ENCODE data around the gene LIN7A.

LIN7A gene

DNA sequence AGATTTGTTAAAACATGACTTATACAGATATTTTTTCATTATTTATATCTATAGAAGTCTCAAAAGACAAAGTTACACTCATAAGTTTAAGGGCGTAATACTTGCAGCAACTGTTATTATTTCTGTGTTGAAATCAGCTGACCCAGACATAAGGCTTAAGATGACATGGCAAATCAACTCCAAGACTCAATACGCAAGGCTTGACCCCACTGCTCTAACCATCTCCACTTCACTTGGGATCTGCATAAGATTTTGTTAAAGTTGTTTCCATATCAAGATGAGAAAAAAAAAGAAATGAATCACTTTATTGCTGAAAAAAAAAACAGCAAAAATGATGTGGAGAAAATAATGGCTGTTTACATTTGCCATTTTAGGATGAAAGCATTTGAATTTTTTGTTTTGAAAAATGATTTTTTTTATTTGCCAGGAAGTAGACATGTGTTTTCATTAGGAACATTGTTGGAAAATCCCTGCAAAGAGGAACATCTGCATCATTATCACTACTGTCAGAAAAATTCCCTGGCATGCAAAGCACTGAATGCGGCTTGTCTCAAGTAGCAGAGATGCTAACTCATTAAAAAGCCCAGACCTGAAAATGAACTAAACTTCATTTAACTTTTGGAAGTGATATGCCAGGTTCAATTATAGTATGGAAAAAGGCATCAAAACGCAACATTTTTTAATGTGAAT lies 73.5 kb downstream of the LIN7A start:
- DNase-seq: no peak
- in situ Hi-C loops (cut with MboI; ENCODE audit: low pct_unique_long_range_greater_than_20kb, low sequenced_read_pairs): no loop called here

- in situ Hi-C loops (cut with MboI; ENCODE audit: low pct_unique_long_range_greater_than_20kb, low sequenced_read_pairs): no loop called here
- no peak for DNase-seq
Observed at GRCh38 chr12:80862531-80862930, 75.2 kb downstream of the LIN7A start.

- no peak for DNase-seq
- in situ Hi-C loops (cut with MboI; ENCODE audit: low pct_unique_long_range_greater_than_20kb, low sequenced_read_pairs): no loop called here
Observed at GRCh38 chr12:80861641-80862378, 75.9 kb downstream of the LIN7A start.

- in situ Hi-C loops (cut with MboI; ENCODE audit: low pct_unique_long_range_greater_than_20kb, low sequenced_read_pairs): no loop called here
- no peak for DNase-seq
Observed at GRCh38 chr12:80860928-80861327, 76.8 kb downstream of the LIN7A start.

DNA sequence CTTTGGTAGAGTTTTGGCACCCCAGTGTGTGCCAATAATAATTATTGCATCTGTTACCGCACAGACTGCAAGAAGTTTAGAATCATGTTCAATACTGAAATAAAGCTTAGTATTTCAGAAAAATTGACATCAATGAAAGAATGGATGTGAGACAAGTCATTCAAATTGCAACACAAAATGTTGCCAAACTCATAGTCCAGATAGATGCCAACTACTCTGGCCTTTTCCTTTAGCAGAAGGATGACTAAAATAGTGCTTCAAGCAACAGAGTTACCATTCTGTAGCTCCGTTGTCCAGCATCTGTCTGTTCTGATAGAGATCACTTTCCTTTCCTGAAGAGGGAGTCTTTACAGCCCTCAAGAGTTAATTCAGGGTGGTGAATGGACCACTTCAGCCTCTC lies 77.5 kb downstream of the LIN7A start:
- in situ Hi-C loops (cut with MboI; ENCODE audit: low pct_unique_long_range_greater_than_20kb, low sequenced_read_pairs): no loop called here
- DNase-seq: no peak

DNA sequence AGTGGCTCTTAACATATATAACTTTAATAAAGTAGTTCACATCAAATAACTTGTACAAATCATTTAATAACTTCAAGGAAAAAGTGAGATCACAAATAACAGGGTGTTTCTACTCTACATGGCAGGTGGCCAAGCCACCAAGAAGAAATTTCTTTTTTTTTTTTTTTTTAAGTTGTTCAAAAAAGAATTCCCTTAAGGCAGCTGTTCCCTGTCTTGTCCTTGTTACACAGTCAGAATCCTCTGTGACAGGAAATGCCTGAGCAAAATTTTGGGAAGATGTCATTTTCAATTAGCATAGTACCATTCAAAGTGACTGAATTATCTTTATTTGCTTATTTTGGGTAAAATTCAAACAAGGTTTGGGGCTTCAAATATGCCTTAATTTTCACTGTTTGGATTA lies 79.4 kb downstream of the LIN7A start:
- DNase-seq: no peak
- in situ Hi-C loops (cut with MboI; ENCODE audit: low pct_unique_long_range_greater_than_20kb, low sequenced_read_pairs): no loop called here

DNA sequence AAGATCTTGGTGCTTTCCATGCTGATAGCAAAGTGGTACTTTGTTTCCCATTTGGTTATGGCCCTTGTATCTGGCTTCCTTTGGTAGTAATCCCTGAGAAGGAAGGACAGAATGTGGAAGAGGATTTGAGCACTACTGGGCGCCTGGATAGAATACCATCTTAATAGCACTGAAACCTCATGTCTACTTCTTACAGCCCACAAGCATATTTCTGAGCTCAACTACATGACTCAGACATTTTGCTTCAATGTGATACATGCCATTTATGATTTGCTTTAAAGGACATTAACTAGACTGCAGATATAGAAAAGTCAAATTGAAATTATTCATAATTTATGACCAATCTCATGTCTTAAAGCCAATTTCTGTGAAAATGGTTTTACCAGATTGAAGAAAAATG lies 80.4 kb downstream of the LIN7A start:
- in situ Hi-C loops (cut with MboI; ENCODE audit: low pct_unique_long_range_greater_than_20kb, low sequenced_read_pairs): no loop called here
- no peak for DNase-seq

GRCh38 chr12:80849337-80849736 lies 88.4 kb downstream of the LIN7A start:
- in situ Hi-C loops (cut with MboI; ENCODE audit: low pct_unique_long_range_greater_than_20kb, low sequenced_read_pairs): no loop called here
- no peak for DNase-seq

DNA sequence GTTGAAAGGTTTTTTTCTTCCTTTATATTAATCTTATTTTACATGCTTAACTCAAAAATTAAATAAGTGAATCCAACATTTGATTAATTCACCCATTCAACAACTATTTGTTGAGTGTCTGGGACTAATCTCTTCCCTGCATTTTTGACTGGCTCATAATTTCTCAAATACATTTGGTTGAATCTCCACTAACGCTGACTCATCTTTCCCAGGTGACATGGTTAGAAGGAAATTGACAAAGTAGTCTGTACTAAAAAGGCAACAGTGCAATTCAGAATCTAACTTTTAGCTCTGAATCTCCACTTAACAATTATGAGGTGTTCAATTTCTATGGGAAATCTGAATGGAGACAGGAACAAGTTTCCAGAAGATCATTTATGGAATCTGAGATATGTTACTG lies 88.9 kb downstream of the LIN7A start:
- DNase-seq: no peak
- in situ Hi-C loops (cut with MboI; ENCODE audit: low pct_unique_long_range_greater_than_20kb, low sequenced_read_pairs): no loop called here

- DNase-seq: no peak
- in situ Hi-C loops (cut with MboI; ENCODE audit: low pct_unique_long_range_greater_than_20kb, low sequenced_read_pairs): no loop called here
Observed at GRCh38 chr12:80847575-80847974, 90.2 kb downstream of the LIN7A start.

- no peak for DNase-seq
- in situ Hi-C loops (cut with MboI; ENCODE audit: low pct_unique_long_range_greater_than_20kb, low sequenced_read_pairs): no loop called here
Observed at GRCh38 chr12:80846952-80847351, 90.8 kb downstream of the LIN7A start.

DNA sequence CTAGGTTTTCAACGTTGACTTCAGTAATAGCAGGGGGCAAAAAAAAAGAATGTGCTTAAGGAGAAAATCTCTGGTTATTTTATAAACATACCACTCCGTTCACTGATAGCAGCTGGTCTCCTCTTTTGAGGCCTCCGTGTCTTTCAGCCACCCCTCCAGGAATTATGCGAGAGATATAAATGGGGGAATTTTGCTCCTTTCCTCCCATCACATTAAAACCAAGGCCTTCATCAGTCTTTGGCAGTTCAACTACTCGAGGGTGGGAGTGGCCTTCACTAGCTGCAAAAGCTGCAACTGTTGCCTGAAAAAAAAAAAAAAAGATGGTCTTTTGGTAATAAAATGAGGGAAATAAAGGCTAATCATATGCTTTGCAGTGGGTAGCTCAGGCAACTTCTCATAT lies 92.1 kb downstream of the LIN7A start:
- in situ Hi-C loops (cut with MboI; ENCODE audit: low pct_unique_long_range_greater_than_20kb, low sequenced_read_pairs): no loop called here
- no peak for DNase-seq

DNA sequence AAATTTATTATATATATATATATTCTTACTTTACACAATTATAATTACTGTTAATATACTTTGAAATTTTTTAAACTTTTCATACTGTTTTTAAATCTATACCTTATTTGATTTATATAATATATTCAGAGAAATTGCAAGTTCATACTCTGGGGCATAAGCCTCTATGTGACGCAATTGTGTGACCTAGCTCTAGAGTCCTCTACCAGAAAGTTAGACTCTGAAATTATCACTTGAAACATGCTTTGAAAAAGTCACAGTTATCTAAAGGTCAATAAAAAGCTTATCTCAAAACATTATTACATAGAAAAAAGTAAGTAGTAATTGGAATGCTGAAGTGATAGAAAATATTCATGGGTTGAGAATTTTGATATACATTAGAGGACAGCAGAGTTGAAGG lies 93.8 kb downstream of the LIN7A start:
- in situ Hi-C loops (cut with MboI; ENCODE audit: low pct_unique_long_range_greater_than_20kb, low sequenced_read_pairs): no loop called here
- DNase-seq: no peak

GRCh38 chr12:80838708-80839107 lies 99.0 kb downstream of the LIN7A start:
- in situ Hi-C loops (cut with MboI; ENCODE audit: low pct_unique_long_range_greater_than_20kb, low sequenced_read_pairs): no loop called here
- DNase-seq: no peak

- DNase-seq: no peak
- in situ Hi-C loops (cut with MboI; ENCODE audit: low pct_unique_long_range_greater_than_20kb, low sequenced_read_pairs): no loop called here
Observed at GRCh38 chr12:80838024-80838658, 99.6 kb downstream of the LIN7A start.

DNA sequence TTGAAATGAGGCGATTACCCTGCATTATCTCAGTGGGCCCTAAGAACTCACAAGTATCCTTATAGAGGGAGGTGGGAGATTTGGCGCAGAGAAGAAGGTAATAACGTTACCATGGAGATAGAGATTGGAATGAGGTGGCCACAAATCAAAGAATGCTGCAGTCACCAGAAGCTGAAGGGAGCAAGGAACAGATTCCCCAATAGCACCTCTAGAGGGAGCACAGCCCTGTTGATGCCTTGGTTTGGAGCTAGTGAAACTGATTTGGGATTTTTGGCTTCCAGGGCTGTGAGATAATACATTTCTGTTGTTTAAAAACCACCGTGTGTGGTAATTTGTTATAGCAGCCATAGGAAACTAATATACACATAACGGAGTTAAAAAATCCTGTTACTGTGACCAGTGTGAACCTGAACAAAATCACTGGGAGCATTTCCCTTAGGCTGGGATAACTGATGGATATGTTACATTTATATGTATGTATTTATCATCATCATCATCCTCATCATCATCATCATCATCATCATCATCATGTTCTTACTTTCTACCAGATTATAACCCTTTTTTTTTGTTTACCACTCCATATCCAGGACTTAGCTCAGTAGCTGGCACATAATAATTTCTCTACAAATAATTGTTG lies 100.3 kb downstream of the LIN7A start:
- DNase-seq: peak; percentile 25
- in situ Hi-C loops (cut with MboI; ENCODE audit: low pct_unique_long_range_greater_than_20kb, low sequenced_read_pairs): no loop called here

DNA sequence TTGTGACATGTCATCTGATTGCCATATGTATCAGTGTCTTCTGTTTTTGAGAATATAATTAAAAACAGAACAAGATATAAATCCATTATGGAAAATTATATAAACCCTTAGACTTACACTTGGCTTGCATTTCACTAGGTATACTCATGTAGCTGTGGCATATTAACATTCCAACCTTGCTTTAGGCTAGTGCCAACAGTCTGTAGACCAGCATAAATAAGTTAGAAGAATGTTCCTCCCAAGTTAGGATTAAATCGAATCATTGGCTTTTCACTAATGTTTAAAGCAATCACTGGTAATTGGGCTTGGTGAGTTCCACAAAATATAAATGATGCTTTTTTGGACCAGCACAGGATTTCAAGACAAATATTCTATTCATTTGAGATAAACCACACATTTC lies 103.0 kb downstream of the LIN7A start:
- DNase-seq: no peak
- in situ Hi-C loops (cut with MboI; ENCODE audit: low pct_unique_long_range_greater_than_20kb, low sequenced_read_pairs): no loop called here

- in situ Hi-C loops (cut with MboI; ENCODE audit: low pct_unique_long_range_greater_than_20kb, low sequenced_read_pairs): no loop called here
- no peak for DNase-seq
Observed at GRCh38 chr12:80830533-80831088, 107.1 kb downstream of the LIN7A start.

DNA sequence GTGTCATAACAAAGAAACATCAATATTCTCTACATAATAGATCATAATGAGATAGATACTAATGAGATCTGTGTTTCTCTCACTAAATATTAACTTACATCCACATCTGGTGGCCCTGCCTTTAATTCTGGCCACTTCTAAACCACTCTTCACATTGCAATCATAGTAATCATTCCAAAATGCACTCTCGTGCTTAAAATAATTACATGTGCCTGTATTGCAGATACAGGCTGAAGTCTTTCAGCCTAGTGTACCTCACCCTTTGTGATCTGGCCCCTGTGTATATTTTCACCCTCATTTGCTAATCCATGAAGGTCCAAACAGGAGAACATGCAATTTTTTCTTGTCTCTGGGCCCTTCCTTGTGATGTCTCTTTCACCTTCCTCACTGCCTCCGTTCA lies 108.0 kb downstream of the LIN7A start:
- in situ Hi-C loops (cut with MboI; ENCODE audit: low pct_unique_long_range_greater_than_20kb, low sequenced_read_pairs): no loop called here
- DNase-seq: no peak

- in situ Hi-C loops (cut with MboI; ENCODE audit: low pct_unique_long_range_greater_than_20kb, low sequenced_read_pairs): no loop called here
- DNase-seq: no peak
Observed at GRCh38 chr12:80825506-80825905, 112.2 kb downstream of the LIN7A start.

Data from KBM-7 (cell line).